GM19438 (cell line): Measurements from ENCODE around the gene SNAP23.
A peak's percentile ranks its signal among the peaks of the same experiment; 100 is the strongest.

Experiments used
- ATAC-seq: cut with Tn5 transposase; IDR thresholded peaks from one replicate; pipeline ENCODE4 v1.9.1; 2021; ENCODE audit warnings: low read depth; ENCODE audit not compliant: unreplicated experiment

SNAP23 gene

DNA sequence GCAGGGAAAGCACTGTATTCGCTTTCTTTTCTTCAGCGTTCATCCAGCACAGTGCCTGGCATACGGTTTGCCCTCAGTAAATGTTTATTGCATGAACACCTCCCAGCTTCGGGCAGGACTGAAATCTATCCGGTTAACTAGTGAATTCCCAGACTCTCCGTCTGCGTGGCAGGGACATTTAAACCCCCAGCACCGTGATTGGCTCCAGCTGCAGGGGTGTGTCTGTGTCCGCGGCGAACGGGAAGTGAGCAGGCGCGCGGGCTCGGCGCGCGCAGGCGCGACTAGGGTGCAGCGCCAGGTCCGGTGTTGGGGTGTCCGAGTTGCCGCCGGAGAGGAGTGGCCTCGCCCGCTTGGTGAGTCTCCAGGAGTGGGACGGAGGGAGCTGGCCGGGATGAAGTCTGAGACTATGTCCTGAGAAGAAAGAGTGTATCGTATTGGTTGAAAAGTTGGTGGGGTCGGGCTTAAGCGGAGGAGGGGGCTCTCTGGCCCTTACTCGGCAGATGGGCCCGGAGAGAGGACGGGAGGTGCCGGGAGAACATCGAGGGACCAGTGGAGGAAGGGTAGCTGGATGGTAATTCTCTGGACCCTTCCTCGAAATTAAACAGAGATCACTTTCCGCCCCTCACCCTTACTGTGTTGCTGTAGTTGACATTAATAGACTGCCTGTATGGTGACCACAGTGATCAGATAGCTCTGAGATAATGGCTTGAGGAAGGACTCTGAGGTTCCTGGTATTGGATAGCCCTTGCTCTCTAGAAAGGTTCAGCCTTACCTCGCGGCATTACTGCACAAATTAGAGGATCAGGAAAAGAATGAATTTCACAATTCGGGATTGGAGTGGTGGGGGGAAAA is at the start of gene SNAP23:
Gene SNAP23, plus strand, starts transcription at position 274 of the 852 bp plus-strand sequence. CDS start 16,213 bp downstream, outside the sequence.
- ATAC-seq: peak; percentile 64

DNA sequence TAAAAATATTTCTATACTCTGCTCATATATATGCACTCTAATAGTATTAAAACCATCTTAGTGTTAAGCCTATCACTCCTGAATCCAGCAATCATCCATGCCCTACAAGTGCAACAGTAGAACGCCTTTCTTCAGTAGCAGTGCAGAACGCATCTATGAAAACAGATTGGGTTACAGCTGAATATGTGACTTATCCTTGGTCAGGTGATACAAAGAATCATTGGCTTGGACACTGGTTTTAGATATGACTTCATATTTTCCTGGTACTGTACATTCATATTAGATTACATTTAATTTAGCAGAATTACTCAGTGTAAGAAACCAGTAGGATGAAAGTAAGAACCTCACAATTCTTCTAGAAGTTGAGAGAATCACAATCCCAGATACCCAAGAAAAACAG is 47.8 kb upstream of the SNAP23 start:
- no peak for ATAC-seq

DNA sequence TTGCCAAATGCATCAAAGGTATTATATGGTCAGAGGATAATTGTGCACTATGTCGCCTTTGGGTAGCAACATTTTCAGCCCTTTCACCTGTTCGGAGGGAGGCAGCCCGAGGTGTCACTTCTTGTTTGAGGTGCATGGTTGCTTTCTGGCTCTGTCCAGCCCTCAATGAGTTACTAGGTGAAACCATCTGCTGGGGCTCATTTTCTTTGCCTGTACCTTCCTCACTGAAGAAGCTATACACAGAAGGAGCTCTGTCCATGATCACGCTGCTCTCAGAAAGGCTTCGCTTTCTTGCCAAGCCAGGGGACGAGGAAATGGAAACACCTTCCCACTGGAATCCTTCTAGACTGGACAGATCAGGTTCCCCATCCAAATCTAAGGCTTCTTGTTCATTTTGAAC is 47.2 kb upstream of the SNAP23 start:
- ATAC-seq: no peak

DNA sequence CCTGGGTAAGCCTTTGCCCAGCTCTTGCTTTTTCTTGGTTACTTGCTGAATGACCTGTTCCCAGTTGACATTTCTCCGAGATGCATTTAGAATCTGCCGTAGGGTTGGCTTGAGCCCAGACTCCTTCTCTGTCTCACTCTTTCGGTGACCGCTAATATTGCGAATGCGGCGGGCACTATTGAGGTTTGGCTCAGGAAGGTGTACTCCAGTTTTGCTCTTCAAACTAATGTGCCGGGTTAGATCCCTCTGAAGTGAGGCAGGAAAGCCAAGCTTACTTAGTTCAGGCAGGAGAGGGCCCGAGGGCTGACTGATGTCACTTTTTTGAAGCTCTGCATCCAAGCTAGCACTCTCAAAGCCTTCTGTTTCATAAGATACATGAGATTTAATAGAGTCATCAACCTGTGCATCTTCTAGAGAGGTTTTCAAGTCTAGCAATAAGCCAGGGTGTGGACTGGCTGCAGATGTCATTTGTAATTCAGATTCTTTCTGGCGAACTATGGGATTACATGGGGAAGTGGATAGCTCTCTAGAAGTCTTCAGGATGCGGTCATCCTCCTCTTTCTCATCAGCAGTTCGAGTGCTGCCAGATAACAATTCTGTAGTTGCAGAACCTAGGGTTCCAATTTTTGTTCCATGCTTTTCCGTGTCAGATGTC is 45.5 kb upstream of the SNAP23 start:
- no peak for ATAC-seq

DNA sequence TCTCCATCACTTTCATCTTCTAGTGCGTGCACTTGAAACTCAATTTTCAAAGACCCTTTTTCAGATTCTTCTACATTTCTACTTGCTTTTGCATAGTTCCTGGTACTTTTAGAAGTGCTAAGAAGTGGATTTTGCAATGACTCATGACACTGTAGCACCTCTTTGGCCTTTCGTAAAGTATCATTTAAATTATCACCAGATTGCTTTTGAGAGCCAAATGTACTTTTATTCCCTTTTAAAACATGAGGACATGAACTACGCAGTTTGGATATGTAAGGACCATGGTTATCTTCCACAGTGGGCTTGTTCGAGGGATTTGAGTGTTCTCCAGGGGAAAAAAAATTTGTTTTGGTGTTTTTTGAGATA is 45.0 kb upstream of the SNAP23 start:
- ATAC-seq: no peak

DNA sequence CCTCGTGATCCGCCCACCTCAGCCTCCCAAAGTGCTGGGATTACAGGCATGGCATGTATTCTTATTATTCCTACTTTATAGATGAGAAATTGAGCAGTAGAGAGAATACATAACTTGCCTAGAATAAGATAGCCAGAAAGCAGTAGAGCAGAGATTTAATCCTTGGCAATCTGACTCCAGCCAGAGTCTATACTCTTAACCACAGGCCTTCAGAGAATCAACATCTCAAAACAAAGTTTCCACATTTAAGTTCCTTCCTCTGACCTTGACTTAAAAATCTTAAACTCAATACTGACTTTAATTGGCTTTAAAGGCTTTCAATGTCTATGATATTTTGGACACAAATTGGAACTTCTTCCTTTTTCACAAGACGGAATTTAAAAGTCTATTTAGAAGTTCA is 41.6 kb upstream of the SNAP23 start:
- no peak for ATAC-seq

DNA sequence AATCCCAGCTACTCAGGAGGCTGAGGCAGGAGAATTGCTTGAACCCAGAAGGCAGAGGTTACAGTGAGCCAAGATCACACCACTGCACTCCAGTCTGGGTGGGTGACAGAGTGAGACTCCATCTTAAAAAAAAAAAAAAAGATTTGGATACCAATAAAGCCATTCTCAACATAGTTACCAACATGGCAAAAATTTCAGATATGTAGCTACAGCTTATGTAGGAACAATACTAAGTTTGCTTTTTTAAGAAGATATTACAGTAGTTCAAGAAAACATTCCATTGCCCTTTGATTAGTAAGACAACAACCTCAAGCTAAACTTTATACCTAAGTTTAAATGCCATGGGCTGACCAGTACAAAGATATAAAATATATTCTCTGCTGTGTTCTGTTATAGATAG is 38.9 kb upstream of the SNAP23 start:
- ATAC-seq: no peak

DNA sequence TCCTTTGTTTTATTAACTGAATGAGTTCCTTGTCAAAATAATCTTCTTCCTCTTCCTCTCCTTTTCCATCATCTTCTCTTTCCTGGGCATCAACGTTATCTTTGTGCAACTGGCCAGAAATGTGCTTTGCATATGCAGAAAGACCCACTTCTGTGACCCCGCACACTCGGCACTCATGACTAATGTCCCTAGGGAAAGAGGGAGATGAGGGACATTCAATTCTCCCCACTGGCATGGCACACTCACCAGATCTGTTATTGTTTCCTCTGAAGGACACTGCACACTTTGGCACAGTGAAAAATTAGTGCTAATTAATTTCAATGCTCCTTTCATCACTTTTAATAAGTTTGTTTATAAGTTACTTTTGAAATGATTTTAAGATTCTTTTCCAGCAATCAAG is 38.5 kb upstream of the SNAP23 start:
- ATAC-seq: no peak

DNA sequence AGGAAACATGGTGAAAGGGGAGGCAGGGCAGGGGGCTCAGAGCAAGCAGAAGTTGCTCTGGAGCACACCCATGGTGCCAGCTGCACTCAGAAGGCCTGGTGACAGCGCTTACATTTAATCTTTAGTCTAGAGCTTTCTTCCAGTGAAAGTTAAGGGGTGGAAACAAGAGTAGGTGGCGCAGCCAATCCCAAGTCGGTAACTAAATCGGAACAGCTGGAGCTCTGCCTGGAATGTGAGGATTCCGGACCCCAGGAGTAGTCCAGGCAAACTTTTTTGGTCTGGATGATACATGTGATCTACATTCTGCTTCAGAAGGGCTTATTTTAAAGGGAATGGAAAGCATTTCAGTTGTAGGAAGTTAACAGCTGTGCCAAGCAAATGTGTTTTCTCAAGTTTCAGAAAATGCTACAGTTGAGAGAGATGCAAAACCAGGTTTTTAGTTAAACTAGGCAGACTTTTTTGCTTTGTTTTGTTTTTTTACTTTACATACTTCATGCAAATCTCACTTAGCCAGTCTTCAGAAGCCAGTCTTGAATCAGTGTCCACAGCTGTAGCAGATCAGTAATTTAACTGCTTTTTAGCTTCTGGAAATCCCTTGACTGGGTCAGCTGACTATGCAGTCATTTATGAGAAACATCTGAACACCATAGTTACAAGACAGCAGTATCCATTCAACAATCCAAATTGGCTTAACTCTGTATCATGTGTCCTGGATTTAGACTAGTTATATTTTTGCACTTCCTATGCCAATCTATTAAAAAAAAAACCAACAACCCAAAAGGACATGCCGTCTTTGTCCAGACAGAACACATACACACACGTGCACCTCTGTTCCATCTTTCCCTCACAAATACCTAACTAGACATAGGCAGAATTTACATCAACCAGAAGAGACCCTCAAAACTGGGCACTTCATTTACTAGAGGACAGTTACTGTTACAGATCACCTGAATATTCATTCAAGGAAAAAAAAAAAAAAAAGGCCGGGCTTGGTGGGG is 37.7 kb upstream of the SNAP23 start:
- peak; percentile 71 for ATAC-seq

DNA sequence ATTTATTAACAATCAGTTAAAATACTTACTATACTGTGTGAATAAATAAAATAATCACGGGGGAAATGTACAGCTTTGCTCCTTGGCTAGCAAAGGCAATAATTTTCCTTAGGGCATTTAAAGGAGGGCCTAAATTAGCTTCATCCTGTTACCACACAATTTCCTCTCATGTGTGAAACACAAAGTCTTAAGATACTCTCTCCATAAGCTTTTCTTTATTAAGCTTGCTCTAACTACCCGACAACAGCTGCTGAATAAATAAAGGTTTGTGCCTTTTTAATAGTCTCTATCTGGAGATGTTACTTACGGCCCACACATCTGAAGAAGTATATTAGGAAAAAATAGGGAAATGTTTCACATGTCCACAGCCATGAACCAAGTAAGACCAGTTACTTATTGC is 34.2 kb upstream of the SNAP23 start:
- no peak for ATAC-seq

DNA sequence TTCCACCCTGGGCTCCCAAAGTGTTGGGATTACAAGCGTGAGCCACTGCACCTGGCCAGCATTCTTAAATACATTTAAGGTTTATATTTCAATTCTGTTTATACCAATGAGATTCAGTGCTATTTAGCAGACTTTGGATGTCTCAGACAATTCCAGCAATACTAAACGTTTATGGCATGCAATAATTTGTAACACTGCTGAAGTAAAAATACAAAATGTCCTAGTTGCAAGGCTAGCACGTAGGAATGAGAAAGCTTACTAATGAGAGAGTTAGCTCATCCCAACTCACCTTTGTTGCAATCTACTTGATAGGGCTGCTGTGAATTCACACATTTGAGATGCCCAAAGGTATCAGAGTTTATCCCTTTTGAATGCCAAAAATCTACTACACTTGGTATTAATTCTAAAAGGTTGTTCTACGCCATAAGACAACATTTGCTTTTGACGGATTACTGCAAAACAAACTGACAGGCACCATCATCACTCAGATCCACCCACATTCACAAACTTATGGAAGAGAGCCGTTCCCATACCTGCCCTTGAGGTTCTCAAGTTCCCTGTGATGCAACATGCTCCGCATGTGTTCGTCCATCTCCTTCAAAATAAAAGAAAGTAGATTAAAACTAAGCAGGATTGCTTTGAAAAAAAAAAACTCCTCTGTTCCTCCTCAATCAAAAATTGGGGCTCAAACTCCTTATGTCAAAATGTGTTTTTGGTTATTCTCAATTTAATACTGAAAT is 29.7 kb upstream of the SNAP23 start:
- ATAC-seq: no peak

DNA sequence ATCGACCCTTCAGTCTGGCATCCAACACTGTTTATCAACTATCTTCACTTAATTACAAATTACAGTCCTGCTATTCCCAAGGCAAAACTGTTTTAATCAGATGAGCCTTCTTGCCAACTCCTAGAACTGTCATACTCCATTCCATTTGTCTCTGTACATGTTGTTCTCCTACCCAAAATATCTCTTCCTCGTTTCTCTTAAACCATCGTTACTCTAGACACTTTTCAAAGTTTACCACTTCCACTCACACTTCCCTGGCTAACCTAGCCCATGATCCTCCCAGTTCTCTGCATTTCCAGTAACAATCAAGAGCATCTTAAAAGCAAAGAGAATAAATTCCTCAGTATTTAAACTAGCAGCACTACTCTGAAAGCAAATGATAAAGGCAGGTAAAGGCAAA is 24.4 kb upstream of the SNAP23 start:
- ATAC-seq: no peak

DNA sequence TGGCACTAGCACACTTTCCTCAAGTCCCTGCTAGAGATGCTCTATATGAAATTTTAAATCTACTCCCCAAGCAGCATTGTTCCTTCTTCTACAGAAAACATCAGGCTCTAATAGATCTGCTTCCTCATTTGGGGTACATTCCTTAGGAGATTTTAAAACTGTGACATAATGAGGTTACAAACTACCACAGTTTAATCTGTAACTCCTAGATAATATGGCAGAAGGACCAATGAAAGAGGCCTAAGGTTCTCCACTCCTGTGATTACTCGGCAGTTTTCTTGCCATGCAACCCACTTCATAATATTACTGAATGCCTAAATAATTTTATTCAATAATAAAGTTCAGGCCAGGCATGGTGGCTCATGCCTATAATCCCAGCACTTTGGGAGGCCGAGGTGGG is 20.6 kb upstream of the SNAP23 start:
- ATAC-seq: no peak

DNA sequence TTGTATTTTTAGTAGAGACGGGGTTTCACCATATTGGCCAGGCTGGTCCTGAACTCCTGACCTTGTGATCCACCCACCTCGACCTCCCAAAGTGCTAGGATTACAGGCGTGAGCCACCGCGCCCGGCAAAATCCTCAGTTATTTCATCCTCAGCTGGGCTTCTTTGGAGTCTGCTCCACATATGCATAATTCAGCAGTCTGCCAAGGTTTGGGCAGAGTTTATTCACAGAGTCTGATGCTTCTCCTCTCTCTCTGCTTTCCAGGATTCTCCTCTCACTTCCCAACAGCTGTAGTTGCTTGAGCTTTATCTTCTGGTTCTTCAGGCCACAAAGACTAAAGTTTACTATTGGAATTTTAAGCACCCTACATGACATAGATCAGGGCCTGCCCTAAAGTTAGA is 12.7 kb upstream of the SNAP23 start:
- no peak for ATAC-seq

DNA sequence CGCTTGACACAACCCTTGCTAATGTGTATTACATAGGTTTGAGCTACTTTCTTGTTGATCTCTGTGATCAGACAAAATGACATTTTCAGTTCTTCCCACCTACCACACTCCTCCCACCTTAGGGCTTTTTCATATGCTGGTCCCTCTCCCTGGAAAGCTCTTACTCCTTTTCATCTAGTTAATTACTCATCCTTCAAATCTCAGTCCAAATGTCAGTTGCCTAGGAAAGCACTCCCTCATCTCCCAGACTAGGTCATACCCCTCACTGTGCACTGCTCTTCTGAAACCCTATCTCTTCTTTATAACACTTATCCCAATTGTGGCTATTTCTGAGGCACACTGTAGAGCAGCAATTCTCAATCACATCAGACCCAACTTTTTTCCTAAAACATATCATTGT is 11.8 kb upstream of the SNAP23 start:
- no peak for ATAC-seq

DNA sequence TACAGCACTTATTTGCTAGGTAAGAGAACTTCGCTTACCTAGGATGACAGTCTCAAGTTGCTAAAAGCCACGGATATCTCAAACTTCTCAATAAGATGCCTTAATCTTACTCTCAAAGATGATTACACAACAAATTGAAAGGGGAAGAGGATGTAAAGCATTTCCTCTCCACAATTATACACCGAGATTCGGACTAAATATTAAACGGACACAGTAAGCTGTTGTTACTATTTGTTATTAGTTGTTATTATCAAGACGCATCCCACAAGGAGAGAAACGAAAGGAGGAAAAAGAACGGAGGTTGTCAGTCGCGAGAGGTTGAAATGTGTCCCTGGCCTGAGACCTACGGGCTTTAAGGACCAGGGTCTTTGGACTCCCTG is 5.2 kb upstream of the SNAP23 start:
- ATAC-seq: peak; percentile 14

DNA sequence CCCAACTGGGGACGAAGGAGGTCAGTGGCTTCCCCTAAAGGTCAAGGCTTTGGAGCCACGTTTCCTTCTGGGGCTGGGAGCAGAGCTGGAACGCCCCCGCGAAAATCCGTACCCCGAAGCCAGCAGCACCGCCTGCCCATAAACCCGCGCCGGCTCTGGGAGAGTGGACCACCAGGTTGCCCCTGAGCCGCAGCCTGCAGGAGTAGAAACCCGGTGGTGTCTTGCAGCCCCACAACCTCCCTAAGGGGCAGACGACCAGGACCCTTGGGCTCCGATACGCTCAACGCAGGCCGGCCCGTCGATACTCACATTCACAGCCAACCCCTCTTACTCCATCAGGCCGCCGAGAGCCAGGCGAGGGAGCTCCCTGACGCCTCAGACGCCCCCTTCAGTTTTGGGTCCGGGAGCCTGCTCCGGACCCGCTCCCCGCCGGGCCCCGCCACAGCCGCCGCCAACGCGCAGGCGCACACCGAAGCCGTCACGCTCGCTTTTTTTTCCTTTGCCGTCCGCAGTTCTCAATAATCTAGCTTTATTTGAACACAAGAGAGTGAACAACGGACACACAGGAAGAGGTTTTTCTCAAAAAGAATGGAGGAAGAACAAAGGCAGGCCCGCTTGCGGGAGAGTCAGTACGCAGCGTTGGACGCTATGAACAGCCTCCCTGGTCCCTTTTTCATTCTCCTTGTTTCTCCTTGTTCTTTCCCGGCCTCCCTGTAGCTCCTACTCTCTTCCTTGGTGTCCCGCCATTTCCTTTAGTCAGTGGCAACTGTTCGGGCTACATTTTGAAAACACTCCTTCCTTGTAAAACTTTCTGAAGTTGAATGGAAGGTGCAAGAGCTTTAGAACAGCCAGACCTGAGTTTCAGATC is 4.5 kb upstream of the SNAP23 start, which contains the start of gene ZNF106:
Gene ZNF106, minus strand, starts transcription at position 471 of the 868 bp plus-strand sequence. CDS start 18,852 bp downstream, outside the sequence.
- peak; percentile 45 for ATAC-seq

DNA sequence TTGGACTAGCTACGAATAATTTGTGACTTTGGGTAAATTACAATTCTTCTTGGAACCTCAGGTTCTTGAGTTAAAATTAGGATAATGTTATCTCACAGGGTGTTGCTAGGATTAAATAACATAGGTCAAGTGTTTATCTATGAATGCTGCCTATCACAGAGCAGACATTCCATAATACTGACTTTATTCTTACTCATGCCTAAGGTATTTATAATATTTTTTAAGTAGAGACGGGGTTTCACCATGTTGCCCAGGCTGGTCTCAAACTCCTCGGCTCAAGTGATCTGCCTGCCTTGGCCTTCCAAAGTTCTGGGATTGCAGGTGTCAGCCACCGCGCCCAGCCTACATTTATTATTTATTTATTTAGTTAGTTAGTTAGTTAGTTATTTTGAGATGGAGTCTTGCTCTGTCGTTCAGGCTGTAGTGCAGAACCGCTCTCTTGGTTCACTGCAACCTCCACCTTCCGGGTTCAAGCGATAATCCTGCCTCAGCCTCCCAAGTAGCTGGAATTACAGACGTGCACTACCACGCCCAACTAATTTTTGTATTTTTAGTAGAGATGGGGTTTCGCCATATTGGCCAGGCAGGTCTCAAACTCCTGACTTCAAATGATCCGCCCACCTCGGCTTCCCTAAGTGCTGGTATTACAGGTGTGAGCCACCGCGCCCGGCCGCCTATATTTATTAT is 3.8 kb upstream of the SNAP23 start:
- ATAC-seq: no peak

DNA sequence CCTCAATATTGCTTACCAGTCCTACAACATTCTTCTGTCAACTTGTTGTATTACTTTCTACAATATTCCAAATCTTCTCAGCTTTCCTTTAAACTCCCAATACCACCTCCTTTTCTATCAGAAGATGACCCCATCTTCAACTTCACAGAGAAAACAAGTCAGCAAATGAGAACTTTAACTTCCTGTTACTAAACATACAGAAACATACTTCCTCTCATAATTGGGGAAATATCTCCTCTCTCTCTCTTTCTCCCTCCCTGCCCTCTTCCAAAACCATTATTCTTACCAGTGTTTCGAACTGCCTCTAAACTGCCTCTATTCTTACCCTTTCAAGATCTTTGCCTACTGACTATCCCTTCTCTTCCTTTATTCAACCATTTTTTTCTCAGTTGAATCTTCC is 1.8 kb upstream of the SNAP23 start:
- ATAC-seq: no peak
